ENCODE data around the gene RPL23. TPM values are rescaled to one million over a fixed set of nuclear protein-coding genes. Genes with fewer than 3 reads are reported as not detected.

Gene RPL23
- total RNA-seq, 1 experiment from 2014 or later, result 1,631 TPM

DNA sequence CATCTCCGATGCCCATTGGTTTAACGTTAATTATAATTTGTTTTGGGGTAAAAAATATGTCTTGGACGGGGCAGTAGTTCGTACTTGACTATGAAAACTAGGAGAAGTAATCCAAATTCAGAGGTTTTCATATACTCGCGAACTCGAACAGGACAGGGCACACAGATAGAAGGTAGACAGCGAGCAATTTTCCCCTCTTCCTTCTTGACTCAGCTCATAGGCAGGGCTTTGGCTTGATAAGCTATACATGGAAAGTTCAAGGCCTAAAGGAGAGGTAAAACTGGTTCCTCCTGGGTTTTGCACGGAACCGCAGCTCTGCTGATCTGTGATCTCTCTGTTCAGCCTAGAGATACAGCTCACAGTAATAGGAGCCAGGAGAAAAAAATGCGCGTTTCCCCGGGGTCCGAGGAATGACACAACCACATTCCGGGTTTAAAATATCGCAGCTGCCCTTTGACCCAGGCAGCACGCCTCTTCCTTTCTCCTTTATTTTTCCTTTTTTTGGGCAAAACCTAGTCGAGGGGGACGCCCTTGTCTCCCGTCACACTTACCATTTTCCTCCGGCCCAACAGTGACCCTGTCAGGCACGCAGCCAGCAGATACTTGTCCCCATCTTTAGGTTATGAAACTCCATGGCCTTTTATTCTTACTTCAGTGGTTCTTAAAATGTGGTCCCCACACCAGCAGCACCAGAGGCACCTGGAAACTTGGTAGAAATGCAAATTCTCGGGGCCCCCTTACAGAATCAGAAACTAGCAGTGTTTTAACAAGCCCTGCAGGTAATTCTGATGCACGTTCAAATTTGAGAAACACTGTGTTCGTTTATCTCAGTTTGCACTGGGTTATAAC, 14.7 kb upstream of the RPL23 start (continued):
- TF ChIP-seq YY1 (IDR thresholded peaks at IDR 0.05; ENCODE audit: extremely low read depth, insufficient replicate concordance, low read depth, low read length), result no peak
- no peak for TF ChIP-seq JUND (IDR thresholded peaks at IDR 0.05)

DNA sequence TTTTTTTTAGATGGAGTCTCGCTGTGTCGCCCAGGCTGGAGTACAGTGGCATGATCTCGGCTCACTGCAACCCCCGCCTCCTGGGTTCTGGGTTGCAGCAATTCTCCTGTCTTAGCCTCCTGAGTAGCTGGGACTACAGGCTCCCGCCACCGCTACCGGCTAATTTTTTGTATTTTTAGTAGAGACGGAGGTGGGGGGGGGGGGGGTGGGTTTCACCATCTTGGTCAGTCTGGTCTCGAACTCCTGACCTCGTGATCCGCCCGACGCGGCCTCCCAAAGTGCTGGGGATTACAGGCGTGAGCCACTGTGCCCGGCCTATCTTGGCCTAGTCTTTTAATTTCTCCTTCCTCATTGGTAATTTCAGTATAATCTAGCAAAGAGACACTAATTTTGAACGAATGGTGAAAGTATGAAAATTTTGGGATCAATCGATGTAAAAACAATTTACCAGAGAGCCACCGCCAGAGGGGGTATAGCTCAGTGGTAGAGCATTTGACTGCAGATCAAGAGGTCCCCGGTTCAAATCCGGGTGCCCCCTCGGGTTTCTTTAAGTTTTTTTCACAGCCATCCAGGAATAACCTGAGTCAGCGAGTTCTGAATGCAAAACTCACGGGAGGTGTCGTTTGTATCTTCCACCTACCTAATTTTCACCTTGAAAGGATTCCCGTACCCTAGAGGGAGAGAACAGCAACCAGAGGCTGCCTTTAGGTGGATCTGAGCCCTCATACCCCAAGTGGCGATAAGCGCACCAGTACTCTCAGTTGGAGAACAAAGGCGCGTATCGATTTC, 13.9 kb upstream of the RPL23 start:
- ChIA-PET CTCF (no interaction called here), POLR2A (interaction anchor here (1.5 to 3.6 kb wide), 2 partner anchors 13 to 297 kb away, joined by 3 to 46 read pairs; partner anchors contain the start of gene RPL23), RAD21 (ENCODE audit: low non-redundant PET in 1 of 2, low total read pairs in 2 of 2, uncharacterized antibody in 2 of 2, unreplicated experiment in 2 of 2) (no interaction called here)
- no TSS peak for BruUV-seq (replicated peaks)
- Histone ChIP-seq H3K9me3 (ENCODE audit: control insufficient read depth in 1 of 2, insufficient read depth in 1 of 2, low read depth in 1 of 2, low read length in 2 of 2) (no peaks in the 10 kb centered on the region), H2AFZ (ENCODE audit: low read depth, low read length, poor library complexity, severe bottlenecking) (no peak overlapping the region), H4K20me1 (ENCODE audit: insufficient read depth) (no peaks in the 10 kb centered on the region), H3K9me2 (ENCODE audit: insufficient read depth) (no peaks in the 10 kb centered on the region), H3K79me2 (ENCODE audit: insufficient read depth, low read length) (peaks cover 22% of the 10 kb centered on the region), H3K27me3 (ENCODE audit: insufficient read depth, low read length) (no peaks in the 10 kb centered on the region), H3K9ac (ENCODE audit: low read length) (peak overlapping the region; percentile 74), H3K4me2 (ENCODE audit: low read length) (peak overlapping the region; percentile 85), H3K4me3 (replicated peaks in 1 of 2; ENCODE audit: low read depth in 1 of 2, low read length in 2 of 2) (peak overlapping the region; percentile 83 to 98; a peak in 3 of 4 replicates), H3K4me1 (ENCODE audit: control insufficient read depth in 1 of 2, insufficient read depth in 2 of 2, low read length in 2 of 2) (peaks cover 56 to 85% of the 10 kb centered on the region in 2 experiments), H3K36me3 (ENCODE audit: control insufficient read depth in 1 of 2, insufficient read depth in 2 of 2, low read length in 2 of 2) (no peaks in the 10 kb centered on the region), H3K27ac (ENCODE audit: low read depth, low read length) (peak overlapping the region; percentile 97)
- DNase-seq (ENCODE audit: low read depth, low spot score) (no peak), ATAC-seq (peak; percentile 13)
- TF ChIP-seq EGR1 (IDR thresholded peaks at IDR 0.05; ENCODE audit: low read depth) (0 out of 2 replicates have a peak, but pooled peaks have one; percentile 6), CBX3 (IDR thresholded peaks at IDR 0.05; ENCODE audit: low read depth) (no peak), POLR2A (IDR thresholded peaks at IDR 0.05; ENCODE audit: borderline replicate concordance, extremely low read depth, insufficient read depth, insufficient read length) (no peak), POLR2AphosphoS5 (IDR thresholded peaks at IDR 0.05; ENCODE audit: low read depth, low read length) (no peak)
- intact Hi-C loops (cut with micrococcal nuclease), result loop anchor here (5.0 kb wide), 1 partner anchor 115 kb away; the partner anchor contains the start of gene PSMB3
